ENCODE measurements around the gene HBG1. TPM values are rescaled to one million over a fixed set of nuclear protein-coding genes. Genes with fewer than 3 reads are reported as not detected.
"Not testable (repeated sequence)": the region's sequence is repeated elsewhere in the genome, so short reads cannot be mapped to it uniquely, and the experiment has no call there.

Gene HBG1
- polyA plus RNA-seq (ENCODE audit: insufficient read length) = 9.4 TPM

DNA sequence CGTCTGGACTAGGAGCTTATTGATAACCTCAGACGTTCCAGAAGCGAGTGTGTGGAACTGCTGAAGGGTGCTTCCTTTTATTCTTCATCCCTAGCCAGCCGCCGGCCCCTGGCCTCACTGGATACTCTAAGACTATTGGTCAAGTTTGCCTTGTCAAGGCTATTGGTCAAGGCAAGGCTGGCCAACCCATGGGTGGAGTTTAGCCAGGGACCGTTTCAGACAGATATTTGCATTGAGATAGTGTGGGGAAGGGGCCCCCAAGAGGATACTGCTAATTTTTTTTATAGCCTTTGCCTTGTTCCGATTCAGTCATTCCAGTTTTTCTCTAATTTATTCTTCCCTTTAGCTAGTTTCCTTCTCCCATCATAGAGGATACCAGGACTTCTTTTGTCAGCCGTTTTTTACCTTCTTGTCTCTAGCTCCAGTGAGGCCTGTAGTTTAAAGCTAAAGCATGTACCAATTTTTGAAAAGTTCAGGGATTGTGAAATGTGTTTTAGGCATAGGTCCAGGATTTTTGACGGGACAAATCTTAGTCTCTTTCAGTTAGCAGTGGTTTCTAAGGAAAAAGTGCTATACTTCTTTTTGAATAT is at the start of gene HBG1:
HBG1 (minus strand) TSS at position 51 of the 590 bp plus-strand sequence. CDS start 53 bp downstream, outside the sequence.
- not testable (repeated sequence) for DNase-seq (ENCODE audit: low read depth)

DNA sequence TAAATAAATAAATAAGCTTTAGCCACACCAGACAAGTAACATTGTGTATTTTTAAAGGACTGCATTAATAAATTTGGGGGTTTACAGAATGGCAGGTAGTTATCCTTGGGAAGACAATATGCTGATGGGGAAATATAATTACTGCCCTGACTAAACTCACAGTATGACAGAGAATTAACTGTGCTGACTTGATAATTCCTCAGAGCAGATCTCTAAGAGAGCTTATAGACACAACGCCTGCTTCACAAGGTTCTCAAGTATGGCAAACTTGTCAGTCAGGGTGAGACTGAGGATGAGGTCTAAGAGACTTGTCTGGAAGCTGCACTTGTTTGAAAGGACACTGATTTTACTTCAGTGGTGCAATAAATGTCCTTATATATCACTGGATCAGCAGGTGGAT is 48.8 kb upstream of the HBG1 start:
- DNase-seq (ENCODE audit: low read depth) = no peak

DNA sequence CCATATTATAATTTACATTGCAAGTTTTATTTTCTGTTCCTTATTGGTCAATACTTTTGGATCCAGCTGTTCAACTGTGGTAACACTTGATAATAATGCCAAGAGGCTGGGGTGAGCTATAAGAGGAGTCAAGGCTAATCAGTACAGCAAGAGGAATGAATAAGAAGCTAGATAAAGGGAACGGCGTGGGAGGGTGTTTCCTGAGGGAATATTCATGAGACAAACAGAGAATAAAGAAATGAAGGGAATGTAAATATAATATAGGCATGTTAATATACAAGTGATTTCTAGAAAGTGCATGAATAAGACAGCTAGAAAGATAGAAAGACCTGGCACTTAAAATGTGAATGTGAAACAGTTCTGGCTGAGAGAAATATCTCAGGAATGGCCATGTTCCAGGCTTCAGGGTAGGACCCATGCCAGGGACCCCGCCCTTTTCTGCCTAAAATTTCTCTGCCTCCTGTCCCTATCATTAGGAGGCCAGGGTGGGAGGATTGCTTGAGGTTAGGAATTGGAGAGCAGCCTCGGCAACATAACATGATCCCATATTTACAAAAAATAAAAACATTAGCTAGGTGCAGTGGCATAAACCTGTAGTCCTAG is 48.2 kb upstream of the HBG1 start:
- DNase-seq (ENCODE audit: low read depth) = no peak

DNA sequence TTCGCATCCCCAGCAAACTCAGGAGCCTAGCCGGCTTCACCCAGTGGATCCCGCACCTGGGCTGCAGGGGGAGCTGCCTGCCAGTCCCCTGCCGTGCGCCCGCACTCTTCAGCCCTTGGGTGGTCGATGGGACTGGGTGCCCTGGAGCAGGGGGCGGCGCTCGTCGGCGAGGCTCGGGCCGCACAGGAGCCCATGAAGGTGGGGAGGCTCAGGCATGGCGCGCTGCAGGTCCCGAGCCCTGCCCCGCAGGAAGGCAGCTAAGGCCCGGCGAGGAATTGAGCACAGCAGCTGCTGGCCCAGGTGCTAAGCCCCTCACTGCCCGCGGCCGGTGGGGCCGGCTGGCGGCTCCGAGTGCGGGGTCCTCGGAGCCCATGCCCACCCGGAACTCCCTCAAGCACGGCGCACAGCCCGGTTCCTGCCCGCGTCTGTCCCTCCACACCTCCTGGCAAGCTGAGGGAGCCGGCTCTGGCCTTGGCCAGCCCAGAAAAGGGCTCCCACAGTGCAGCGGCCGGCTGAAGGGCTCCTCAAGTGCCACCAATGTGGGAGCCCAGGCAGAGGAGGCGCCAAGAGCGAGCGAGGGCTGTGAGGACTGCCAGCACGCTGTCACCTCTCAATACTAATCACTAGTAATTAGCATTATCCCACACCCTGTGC is 44.8 kb upstream of the HBG1 start:
- DNase-seq (ENCODE audit: low read depth) = not testable (repeated sequence)

DNA sequence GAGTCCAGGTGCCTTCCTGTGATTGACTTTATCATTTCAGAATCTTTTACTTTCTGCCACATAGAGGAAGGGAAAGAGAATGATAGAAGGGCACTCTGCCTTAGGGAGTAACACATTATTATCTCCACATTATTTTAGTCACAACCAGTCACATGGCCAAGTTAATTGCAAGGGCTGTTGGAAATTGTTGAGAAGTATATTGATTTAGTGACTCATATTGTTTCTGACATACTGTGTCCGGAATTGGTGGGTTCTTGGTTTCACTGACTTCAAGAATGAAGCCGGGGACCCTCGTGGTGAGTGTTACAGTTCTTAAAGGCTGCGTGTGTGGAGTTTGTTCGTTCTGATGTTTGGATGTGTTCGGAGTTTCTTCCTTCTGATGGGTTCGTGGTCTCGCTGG is 43.4 kb upstream of the HBG1 start:
- no peak for DNase-seq (ENCODE audit: low read depth)

DNA sequence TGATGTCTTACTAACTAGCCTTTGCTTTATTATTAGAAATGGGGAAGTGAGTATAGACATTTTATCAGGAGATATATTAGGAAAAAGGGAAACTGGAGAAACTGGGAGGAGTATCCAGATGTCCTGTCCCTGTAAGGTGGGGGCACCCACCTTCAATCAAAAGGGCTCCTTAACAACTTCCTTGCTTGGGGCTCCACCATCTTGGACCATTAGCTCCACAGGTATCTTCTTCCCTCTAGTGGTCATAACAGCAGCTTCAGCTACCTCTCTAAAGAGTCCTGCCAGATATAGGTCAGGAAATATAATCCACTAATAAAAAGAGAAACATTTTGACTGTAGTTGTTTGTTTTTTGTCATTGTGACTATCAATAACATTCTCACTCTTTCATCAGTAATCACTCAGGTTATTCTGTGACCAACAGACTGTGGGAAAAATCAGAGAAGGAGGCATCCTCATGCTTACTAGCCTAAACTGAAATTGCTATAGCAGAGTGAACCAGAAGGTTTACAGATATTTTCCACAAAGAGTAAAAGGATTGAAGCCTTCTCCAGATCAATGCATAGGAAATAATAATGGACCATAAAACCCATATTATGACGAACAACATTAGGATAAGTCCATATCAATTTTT is 41.7 kb upstream of the HBG1 start:
- no peak for DNase-seq (ENCODE audit: low read depth)

DNA sequence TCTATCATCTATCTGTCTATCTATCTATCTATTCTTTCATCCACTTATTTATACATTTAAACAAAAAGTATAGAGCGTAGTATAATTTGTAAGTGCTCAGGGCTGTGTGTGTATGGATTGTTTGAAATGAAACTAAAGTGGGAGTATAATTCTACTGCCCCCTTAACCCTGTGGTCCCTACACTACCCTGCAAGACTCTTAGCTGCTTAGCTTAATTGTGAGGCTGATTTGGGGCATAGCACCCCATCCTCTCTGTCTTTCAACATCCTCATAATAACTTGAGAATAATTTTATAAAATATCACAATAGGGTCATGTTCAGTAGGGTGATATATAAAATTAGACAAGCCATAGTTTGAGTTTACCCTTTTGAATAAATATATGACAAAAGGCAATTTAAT is 40.4 kb upstream of the HBG1 start:
- no peak for DNase-seq (ENCODE audit: low read depth)

DNA sequence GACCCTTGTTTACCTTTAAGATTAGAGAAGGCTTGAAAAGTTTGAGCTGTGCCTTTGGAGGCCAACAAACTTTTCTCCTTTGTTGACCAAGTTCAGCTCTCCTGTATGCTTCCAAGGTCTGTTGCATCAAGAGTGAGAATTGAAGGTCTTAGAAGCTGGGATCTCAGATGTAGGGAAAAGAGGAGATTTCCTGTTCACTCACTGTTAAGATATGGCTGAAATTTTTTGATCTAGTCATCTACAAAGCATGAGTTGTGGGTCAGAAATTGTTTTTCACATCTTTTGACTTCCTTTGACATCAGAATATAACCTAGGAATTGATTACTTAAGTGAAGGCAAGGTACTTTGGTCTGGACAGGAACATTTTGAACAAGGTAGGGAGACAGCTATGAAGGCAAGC is 40.0 kb upstream of the HBG1 start:
- DNase-seq (ENCODE audit: low read depth) = no peak

DNA sequence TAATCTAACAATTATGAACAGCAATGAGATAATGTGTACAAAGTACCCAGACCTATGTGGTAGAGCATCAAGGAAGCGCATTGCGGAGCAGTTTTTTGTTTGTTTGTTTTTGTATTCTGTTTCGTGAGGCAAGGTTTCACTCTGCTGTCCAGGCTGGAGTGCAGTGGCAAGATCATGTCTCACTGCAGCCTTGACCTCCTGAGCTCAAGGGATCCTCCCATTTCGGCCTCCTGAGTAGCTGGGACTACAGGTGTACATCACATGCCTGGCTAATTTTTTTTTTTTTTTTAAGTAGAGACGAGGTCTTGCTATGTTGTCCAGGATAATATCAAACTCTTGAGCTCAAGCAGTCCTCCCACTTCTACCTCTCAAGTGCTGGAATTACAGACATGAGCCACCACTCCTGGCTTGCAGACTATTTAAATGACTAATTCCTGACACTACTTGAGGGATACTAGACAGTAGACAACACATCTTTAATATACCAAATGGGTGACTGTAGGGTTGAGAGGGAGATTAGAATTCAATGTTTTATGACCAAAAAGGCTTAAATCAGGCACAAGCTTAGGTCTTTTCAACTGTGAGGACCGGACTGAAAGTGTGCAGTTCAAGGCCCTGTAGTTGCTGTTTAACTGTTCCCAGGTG is 39.4 kb upstream of the HBG1 start:
- DNase-seq (ENCODE audit: low read depth) = no peak

DNA sequence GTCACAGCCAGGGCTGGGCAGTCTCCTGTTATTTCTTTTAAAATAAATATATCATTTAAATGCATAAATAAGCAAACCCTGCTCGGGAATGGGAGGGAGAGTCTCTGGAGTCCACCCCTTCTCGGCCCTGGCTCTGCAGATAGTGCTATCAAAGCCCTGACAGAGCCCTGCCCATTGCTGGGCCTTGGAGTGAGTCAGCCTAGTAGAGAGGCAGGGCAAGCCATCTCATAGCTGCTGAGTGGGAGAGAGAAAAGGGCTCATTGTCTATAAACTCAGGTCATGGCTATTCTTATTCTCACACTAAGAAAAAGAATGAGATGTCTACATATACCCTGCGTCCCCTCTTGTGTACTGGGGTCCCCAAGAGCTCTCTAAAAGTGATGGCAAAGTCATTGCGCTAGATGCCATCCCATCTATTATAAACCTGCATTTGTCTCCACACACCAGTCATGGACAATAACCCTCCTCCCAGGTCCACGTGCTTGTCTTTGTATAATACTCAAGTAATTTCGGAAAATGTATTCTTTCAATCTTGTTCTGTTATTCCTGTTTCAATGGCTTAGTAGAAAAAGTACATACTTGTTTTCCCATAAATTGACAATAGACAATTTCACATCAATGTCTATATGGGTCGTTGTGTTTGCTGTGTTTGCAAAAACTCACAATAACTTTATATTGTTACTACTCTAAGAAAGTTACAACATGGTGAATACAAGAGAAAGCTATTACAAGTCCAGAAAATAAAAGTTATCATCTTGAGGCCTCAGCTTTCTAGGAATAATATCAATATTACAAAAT is 38.6 kb upstream of the HBG1 start:
- no peak for DNase-seq (ENCODE audit: low read depth)

DNA sequence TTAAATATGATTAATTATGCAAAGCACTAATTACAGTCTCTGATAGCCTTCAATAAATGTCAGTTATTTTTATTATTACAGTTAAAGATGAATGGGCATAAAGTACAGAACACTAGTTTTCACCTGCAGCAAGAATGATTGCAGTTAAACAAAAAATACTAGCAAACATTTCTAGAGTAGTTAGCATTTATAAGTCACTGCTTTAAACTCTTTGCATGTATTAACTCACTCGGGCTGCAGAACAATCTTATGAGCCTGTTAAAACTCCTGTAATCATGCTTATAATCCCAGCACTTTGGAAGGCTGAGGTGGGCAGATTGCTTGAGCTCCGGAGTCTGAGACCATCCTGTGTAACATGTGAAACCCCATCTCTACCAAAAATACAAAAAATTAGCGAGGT is 37.2 kb upstream of the HBG1 start:
- no peak for DNase-seq (ENCODE audit: low read depth)

DNA sequence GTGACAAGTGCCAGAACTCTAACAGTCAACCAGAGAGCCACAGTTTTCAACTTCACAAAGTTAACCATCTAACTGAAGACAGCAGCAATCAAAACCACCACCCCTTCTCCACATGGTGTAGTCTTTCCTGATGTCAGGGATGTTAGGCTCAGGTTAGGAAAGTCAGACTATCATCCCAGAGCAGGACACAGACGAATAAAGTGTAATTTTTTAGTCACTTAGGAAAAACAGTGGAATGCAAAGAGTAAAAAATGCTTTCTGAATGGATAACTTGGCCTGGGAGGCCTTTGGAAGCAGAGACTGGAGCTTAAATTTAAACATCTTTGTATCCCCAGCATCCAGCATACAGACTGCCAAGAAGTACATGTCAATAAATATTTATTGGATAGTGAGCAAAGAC is 36.7 kb upstream of the HBG1 start:
- no peak for DNase-seq (ENCODE audit: low read depth)

DNA sequence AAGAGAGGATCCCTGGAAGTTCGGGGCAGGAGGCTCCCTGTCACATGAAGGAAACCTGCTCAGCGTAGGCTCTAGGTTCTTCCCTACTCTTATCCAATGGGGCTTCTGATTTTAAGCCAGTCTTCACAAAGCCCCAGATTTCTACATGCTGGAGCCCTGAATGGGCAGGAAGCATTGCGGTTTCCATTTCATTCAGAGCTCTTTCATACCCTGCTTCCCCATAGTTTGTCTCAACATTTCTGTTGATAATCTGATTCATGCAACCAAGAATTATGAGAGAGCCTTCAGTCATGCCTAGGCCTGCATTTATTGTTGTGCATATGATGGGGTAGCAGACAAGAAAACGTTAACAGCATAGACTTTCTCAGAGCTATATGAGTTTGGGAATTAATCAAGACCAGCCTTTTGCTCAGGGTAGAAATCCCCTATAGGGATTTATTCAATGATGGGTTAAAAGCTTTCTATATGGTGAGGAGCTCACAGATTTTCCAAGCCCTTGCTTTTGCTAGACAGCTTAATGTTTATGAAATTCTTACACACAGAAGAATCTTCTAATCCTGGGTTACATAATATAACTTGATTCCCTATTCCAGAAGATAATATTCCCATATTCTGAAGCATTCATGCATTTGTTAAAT is 36.2 kb upstream of the HBG1 start:
- DNase-seq (ENCODE audit: low read depth) = no peak

DNA sequence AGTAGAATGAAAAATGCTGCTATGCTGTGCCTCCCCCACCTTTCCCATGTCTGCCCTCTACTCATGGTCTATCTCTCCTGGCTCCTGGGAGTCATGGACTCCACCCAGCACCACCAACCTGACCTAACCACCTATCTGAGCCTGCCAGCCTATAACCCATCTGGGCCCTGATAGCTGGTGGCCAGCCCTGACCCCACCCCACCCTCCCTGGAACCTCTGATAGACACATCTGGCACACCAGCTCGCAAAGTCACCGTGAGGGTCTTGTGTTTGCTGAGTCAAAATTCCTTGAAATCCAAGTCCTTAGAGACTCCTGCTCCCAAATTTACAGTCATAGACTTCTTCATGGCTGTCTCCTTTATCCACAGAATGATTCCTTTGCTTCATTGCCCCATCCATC is 35.0 kb upstream of the HBG1 start:
- DNase-seq (ENCODE audit: low read depth) = no peak

DNA sequence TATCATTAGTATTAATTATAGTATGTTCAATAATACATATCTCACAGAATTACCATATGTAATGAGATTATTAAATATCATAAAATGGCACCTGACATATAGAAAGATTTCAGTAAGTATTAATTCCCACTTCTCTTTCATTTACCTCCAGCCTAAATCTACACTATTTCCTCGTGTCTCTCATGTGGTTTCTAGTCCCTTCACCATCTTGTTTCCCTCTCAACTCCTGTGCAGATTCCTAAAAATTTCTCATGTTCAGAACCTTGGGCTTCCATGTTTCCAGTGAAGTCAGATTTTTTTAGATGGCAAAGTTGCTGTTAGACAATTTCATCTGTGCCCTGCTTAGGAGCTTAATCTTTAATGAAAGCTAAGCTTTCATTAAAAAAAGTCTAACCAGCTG is 34.2 kb upstream of the HBG1 start:
- DNase-seq (ENCODE audit: low read depth) = no peak

DNA sequence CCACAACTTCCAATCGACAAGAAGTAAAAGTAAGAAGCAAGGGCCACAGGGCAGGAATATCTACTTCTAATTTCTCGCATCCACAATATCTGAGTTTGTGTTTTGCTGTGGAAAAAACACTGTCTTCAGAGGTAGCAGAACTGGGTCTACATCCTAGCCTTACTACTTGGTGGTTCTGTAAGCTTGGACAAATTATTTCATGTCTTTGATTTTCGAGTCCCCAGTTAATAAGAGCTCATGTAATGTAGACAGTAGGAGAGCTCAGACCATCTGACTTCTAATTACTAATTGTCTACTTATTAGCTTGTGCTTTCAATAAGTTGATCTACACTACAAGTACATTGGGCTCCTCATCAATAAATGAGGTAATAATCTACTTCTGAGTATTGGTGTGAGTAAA is 33.4 kb upstream of the HBG1 start:
- no peak for DNase-seq (ENCODE audit: low read depth)

DNA sequence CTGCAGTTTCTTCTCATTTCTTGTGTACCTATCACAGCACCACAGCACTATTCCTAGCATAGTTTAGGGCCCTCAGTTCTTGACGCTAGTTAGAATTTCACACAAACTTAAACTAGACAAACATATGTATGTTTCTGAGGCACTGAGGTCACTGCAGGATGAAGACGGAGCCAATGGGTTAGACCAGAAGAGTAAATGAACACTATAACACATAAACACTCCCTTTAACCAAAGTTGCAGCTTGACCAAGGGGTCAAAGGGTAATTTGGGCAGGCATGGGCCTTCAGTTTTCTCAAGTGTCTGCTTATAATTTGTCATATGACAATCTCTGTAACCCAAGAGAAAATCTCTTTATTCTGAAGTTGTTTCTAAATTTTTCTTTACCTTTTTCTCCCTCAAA is 33.0 kb upstream of the HBG1 start:
- DNase-seq (ENCODE audit: low read depth) = no peak

DNA sequence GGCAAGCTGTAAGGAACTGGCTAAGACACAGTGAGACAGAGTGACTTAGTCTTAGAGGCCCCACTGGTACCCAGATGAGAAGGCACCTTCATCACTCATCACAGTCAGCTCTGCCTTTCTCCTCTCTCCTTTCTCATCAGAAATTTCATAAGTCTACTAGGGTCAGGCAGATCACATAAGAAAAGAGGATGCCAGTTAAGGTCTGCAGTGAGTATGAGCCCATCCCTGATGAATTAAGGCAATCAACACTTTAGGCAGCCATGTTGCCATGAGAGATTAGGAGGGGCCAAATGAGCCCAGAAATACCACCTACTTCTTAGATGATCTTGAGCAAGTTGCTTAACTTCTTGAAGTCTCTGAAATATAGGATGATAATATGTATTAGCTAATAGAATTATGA is 31.9 kb upstream of the HBG1 start:
- no peak for DNase-seq (ENCODE audit: low read depth)

DNA sequence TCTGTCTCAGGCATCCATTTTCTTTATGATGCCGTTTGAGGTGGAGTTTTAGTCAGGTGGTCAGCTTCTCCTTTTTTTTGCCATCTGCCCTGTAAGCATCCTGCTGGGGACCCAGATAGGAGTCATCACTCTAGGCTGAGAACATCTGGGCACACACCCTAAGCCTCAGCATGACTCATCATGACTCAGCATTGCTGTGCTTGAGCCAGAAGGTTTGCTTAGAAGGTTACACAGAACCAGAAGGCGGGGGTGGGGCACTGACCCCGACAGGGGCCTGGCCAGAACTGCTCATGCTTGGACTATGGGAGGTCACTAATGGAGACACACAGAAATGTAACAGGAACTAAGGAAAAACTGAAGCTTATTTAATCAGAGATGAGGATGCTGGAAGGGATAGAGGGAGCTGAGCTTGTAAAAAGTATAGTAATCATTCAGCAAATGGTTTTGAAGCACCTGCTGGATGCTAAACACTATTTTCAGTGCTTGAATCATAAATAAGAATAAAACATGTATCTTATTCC is 31.0 kb upstream of the HBG1 start:
- DNase-seq (ENCODE audit: low read depth) = peak; percentile 20

DNA sequence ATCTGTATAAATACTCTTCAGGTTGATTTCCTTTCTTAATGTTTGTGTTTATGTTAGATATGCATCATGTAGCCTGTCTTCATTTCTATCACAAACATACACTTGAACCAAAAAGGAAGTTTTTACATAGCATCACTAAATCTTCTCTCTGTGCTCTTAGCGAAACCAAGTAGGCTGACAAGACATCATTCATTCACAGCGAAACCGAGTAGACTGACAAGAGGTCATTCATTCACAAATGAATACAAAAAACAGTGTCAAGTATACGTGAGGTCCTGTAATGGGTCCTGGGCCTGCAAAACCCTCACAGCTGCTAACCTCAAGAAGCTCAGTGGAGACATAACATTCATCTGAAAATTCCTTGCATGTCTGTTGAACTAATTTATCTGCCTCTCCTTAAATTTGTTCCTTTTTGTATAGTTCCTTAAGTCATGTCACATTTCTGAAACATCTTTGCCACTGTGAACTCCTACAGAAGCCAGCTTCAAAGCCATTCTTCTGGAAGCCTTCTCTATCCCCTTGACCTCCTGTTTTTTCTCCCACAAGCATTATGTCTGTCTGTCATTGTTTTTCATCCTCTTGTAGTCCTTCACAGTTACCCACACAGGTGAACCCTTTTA is 29.9 kb upstream of the HBG1 start:
- no peak for DNase-seq (ENCODE audit: low read depth)

Measured in forelimb muscle (tissue), 1 donor.